Panc1 (cell line): ENCODE data around the gene TMEM259.

Experiments used
- CTCF ChIP-seq: fragments of 450-650 bp; IDR thresholded peaks from 2 replicates; pipeline ENCODE4 v1.5.1; 2017; ENCODE audit warnings: mild to moderate bottlenecking
- POLR2AphosphoS5 ChIP-seq: IDR thresholded peaks from 2 replicates; pipeline ENCODE4 v1.6.1; 2012; ENCODE audit warnings: mild to moderate bottlenecking, low read depth, low read length, moderate library complexity
- REST ChIP-seq, 2 experiments: IDR thresholded peaks; 2 replicates each; pipeline ENCODE4 v1.6.1; 2011 to 2012; ENCODE audit warnings: low read depth in 2 of 2, control low read depth in 1 of 2, low read length in 1 of 2, mild to moderate bottlenecking in 1 of 2, moderate library complexity in 1 of 2; ENCODE audit not compliant: insufficient read depth in 1 of 2
- SIN3A ChIP-seq: IDR thresholded peaks from 2 replicates; pipeline ENCODE4 v1.6.1; 2012; ENCODE audit warnings: low read depth, mild to moderate bottlenecking, low read length, moderate library complexity, borderline replicate concordance; ENCODE audit not compliant: insufficient read depth
- TCF7L2 ChIP-seq: IDR thresholded peaks from 2 replicates; pipeline ENCODE4 v1.6.1; 2011; ENCODE audit warnings: mild to moderate bottlenecking, low read depth, low read length, inconsistent platforms

GRCh38 chr19:1017906-1018305, 3.0 kb downstream of the TMEM259 start:
- no peak for TF ChIP-seq CTCF
- no peak for TF ChIP-seq REST (IDR thresholded peaks at IDR 0.05; ENCODE audit: insufficient read depth in 1 of 2, low read depth in 2 of 2, low read length in 1 of 2)
- TF ChIP-seq TCF7L2: no peak
- TF ChIP-seq POLR2AphosphoS5: no peak
- no peak for TF ChIP-seq SIN3A
